Measurements from ENCODE around the gene DNAJC15. TPM values are rescaled to one million over a fixed set of nuclear protein-coding genes. Genes with fewer than 3 reads are reported as not detected.

The DNAJC15 gene
- total RNA-seq, 1 donor from 2014 or later = 27.4 TPM

DNA sequence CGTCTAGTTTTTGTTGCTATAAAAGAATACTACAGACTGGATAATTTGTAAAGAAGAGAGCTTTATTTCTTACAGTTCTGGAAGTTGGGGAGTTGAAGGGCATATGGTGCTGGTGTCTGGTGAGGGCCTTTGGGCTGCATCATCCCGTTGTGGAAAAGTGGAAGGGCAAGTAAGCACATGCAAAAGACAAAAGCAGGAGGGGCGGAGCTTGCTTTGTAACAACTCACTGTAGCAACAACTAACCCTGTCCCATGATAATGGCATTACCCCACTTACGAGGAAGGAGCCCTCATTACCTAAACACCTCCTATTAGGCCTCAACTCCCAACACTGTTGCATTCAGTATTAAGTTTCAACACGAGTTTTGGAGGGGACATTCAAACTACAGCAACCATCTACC lies 7.2 kb upstream of the DNAJC15 start:
- H3K27ac Mint-ChIP-seq = no peak overlapping the region
- DNase-seq (ENCODE audit: low spot score, unreplicated experiment) = no peak
- H3K4me1 Mint-ChIP-seq (ENCODE audit: low read depth) = peaks cover 5% of the 10 kb centered on the region
- no peaks in the 10 kb centered on the region for H3K9me3 Mint-ChIP-seq (ENCODE audit: low read depth)
- TF ChIP-seq, protein P1, sequence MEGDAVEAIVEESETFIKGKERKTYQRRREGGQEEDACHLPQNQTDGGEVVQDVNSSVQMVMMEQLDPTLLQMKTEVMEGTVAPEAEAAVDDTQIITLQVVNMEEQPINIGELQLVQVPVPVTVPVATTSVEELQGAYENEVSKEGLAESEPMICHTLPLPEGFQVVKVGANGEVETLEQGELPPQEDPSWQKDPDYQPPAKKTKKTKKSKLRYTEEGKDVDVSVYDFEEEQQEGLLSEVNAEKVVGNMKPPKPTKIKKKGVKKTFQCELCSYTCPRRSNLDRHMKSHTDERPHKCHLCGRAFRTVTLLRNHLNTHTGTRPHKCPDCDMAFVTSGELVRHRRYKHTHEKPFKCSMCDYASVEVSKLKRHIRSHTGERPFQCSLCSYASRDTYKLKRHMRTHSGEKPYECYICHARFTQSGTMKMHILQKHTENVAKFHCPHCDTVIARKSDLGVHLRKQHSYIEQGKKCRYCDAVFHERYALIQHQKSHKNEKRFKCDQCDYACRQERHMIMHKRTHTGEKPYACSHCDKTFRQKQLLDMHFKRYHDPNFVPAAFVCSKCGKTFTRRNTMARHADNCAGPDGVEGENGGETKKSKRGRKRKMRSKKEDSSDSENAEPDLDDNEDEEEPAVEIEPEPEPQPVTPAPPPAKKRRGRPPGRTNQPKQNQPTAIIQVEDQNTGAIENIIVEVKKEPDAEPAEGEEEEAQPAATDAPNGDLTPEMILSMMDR (IDR thresholded peaks at IDR 0.05; ENCODE audit: unreplicated experiment) = no peak
- no peak overlapping the region for H3K4me3 Mint-ChIP-seq (ENCODE audit: low read depth)
- H3K36me3 Mint-ChIP-seq (ENCODE audit: insufficient read depth) = no peaks in the 10 kb centered on the region
- no peaks in the 10 kb centered on the region for H3K27me3 Mint-ChIP-seq

DNA sequence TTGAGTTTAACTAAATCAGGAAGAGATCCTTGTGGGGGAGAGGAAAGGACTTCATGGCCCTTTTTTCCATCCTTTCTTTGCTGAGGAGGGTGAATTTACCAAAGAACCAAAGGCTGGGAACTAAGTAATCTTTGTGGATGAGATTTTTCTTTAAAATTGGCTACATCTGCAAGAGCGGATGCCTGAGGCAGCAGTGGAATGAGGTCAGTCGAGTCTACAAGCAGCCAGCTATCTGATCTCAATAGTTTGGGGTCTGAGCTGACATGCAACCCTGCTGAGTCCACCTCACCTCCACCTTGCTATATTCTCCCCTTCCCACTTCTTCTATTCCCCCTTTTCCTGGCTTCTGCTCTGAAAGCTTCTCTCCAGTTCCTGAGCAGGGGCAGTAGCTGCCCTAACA lies 3.6 kb upstream of the DNAJC15 start:
- DNase-seq (ENCODE audit: low spot score, unreplicated experiment) = no peak
- H3K4me1 Mint-ChIP-seq (ENCODE audit: low read depth) = peaks cover 11% of the 10 kb centered on the region
- peaks cover 2% of the 10 kb centered on the region for H3K36me3 Mint-ChIP-seq (ENCODE audit: insufficient read depth)

DNA sequence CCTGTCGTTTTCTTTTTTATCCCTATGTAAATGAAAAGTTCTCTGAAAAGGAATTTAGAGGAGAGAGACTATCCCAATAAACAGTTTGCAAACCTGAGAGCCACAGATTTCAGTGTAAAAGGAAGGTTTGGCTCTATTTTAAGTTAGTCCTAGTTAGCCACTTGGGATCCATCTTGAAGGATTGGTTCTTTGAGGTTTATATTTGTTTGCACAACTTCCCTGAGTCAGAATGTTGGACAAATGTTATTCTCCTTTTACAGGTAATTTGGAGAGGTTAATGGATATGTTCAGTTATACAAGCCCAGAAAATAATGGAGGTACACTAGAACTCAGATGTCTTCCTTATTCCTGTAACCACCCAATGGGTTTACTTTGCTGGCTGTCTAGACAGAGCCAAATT lies 2.6 kb upstream of the DNAJC15 start:
- Mint-ChIP-seq H3K27me3 (no peaks in the 10 kb centered on the region), H3K9me3 (ENCODE audit: low read depth) (no peaks in the 10 kb centered on the region), H3K36me3 (ENCODE audit: insufficient read depth) (peaks cover 2% of the 10 kb centered on the region), H3K27ac (no peak overlapping the region), H3K4me3 (ENCODE audit: low read depth) (no peak overlapping the region), H3K4me1 (ENCODE audit: low read depth) (peaks cover 13% of the 10 kb centered on the region)
- TF ChIP-seq, protein P1 (IDR thresholded peaks at IDR 0.05; ENCODE audit: unreplicated experiment) = no peak
- no peak for DNase-seq (ENCODE audit: low spot score, unreplicated experiment)

More for the DNA sequence above, 3.6 kb upstream of the DNAJC15 start:
- TF ChIP-seq, protein P1 (IDR thresholded peaks at IDR 0.05; ENCODE audit: unreplicated experiment) = no peak
- Mint-ChIP-seq H3K9me3 (ENCODE audit: low read depth) (no peaks in the 10 kb centered on the region), H3K27me3 (no peaks in the 10 kb centered on the region), H3K27ac (no peak overlapping the region), H3K4me3 (ENCODE audit: low read depth) (no peak overlapping the region)

DNA sequence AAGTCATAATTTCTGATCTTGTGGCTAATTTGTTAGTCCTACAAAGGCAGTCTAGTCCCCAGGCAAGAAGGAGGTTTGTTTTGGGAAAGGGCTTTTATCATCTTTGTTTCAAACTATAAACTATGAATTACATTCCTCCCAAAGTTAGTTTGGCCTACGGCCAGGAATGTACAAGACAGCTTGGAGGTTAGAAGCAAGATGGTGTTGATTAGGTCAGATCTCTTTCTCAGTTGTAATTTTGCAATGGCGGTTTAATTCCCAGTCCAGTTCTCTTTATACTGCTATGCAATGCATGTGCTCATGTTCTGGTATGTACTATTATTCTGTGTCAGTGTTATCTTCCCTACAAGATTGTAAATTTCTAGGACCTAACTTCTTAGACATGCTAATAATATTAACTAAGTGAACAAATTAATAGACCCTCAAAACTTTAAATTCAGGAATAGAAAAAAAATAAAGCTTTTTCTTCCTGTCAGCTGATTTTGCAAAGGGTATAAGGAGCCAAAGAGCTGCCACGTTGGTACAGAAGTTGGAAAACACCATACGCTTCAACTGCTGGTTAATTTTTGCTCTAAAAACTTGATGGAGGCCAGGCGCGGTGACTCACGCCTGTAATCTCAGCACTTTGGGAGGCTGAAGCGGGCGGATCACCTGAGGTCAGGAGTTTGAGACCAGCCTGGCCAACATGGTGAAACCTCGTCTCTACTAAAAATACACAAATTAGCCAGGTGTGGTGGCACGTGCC lies 1.3 kb upstream of the DNAJC15 start:
- H3K4me3 Mint-ChIP-seq (ENCODE audit: low read depth) = no peak overlapping the region
- no peaks in the 10 kb centered on the region for H3K9me3 Mint-ChIP-seq (ENCODE audit: low read depth)
- TF ChIP-seq, protein P1 (IDR thresholded peaks at IDR 0.05; ENCODE audit: unreplicated experiment) = no peak
- no peak for DNase-seq (ENCODE audit: low spot score, unreplicated experiment)
- peaks cover 2% of the 10 kb centered on the region for H3K36me3 Mint-ChIP-seq (ENCODE audit: insufficient read depth)
- peaks cover 15% of the 10 kb centered on the region for H3K4me1 Mint-ChIP-seq (ENCODE audit: low read depth)
- H3K27me3 Mint-ChIP-seq = no peaks in the 10 kb centered on the region
- no peak overlapping the region for H3K27ac Mint-ChIP-seq

DNA sequence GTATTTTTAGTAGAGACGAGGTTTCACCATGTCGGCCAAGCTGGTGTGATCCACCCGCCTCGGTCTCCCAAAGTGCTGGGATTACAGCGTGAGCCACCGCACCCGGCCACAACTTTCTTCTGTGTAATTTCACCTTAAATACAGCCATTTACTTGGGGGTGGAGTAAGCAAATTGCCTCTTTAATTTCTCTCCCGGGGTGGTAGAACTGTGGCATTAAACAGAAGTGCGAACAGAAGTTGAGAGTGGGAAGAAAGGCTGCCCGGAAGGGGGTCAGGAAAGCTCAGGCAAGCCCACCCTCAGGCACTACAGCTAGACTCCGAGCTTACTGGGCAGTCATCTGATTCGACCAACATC lies 475 bp upstream of the DNAJC15 start:
- no peaks in the 10 kb centered on the region for H3K27me3 Mint-ChIP-seq
- TF ChIP-seq, protein P1 (IDR thresholded peaks at IDR 0.05; ENCODE audit: unreplicated experiment) = no peak
- peaks cover 2% of the 10 kb centered on the region for H3K36me3 Mint-ChIP-seq (ENCODE audit: insufficient read depth)
- no peaks in the 10 kb centered on the region for H3K9me3 Mint-ChIP-seq (ENCODE audit: low read depth)
- peak overlapping the region; percentile 97 for H3K27ac Mint-ChIP-seq
- DNase-seq (ENCODE audit: low spot score, unreplicated experiment) = no peak
- H3K4me3 Mint-ChIP-seq (ENCODE audit: low read depth) = peak overlapping the region; percentile 94
- peaks cover 11% of the 10 kb centered on the region for H3K4me1 Mint-ChIP-seq (ENCODE audit: low read depth)
